Limb (tissue), 2 donors: ENCODE data around the gene USH1C.

ENCODE experiments used
- DNase-seq, 2 donors: peaks; one replicate each; pipeline ENCODE4 v3.0.0-alpha.2; 2016; ENCODE audit errors: extremely low spot score in 2 of 2

The USH1C gene

GRCh38 chr11:17544181-17544622, at the start of gene USH1C:
USH1C (minus strand) TSS chr11:17544416; CDS start chr11:17544307, 109 bp downstream.
- DNase-seq, result no peak

- DNase-seq, result peak in 1 of 2 donors; percentile 17
Observed at GRCh38 chr11:17593466-17594245, 49.4 kb upstream of the USH1C start.

- peak in 1 of 2 donors; percentile 9 for DNase-seq
Observed at GRCh38 chr11:17591293-17591692, 47.1 kb upstream of the USH1C start.

- DNase-seq, result no peak
Observed at GRCh38 chr11:17590463-17590862, 46.2 kb upstream of the USH1C start.

GRCh38 chr11:17588721-17589120, 44.5 kb upstream of the USH1C start:
- peak in 1 of 2 donors; percentile 7 for DNase-seq

GRCh38 chr11:17588166-17588565, 44.0 kb upstream of the USH1C start:
- DNase-seq, result peak in 1 of 2 donors; percentile 6

- peak in 1 of 2 donors; percentile 10 for DNase-seq
Observed at GRCh38 chr11:17585911-17586695, 41.9 kb upstream of the USH1C start.

GRCh38 chr11:17581732-17582053, 37.5 kb upstream of the USH1C start:
- DNase-seq, result no peak

- peak in 1 of 2 donors; percentile 7 for DNase-seq
Observed at GRCh38 chr11:17581036-17581731, 37.0 kb upstream of the USH1C start.

- no peak for DNase-seq
Observed at GRCh38 chr11:17580271-17580670, 36.1 kb upstream of the USH1C start.

GRCh38 chr11:17579451-17579850, 35.2 kb upstream of the USH1C start:
- DNase-seq, result peak in 1 of 2 donors; percentile 19

GRCh38 chr11:17578958-17579357, 34.7 kb upstream of the USH1C start:
- DNase-seq, result peak in 1 of 2 donors; percentile 11

- DNase-seq, result peak in 1 of 2 donors; percentile 24
Observed at GRCh38 chr11:17578296-17578695, 34.1 kb upstream of the USH1C start.

GRCh38 chr11:17575431-17576425, 31.5 kb upstream of the USH1C start:
- peak in 1 of 2 donors; percentile 13 for DNase-seq

GRCh38 chr11:17574141-17575091, 30.2 kb upstream of the USH1C start:
- DNase-seq, result peak in 1 of 2 donors; percentile 18

- DNase-seq, result no peak
Observed at GRCh38 chr11:17573526-17573925, 29.3 kb upstream of the USH1C start.

- peak in 1 of 2 donors; percentile 19 for DNase-seq
Observed at GRCh38 chr11:17572791-17573460, 28.7 kb upstream of the USH1C start.

GRCh38 chr11:17572359-17572690, 28.1 kb upstream of the USH1C start:
- peak in 1 of 2 donors; percentile 14 for DNase-seq
